ENCODE measurements around the gene SOCS1.

Gene SOCS1

DNA sequence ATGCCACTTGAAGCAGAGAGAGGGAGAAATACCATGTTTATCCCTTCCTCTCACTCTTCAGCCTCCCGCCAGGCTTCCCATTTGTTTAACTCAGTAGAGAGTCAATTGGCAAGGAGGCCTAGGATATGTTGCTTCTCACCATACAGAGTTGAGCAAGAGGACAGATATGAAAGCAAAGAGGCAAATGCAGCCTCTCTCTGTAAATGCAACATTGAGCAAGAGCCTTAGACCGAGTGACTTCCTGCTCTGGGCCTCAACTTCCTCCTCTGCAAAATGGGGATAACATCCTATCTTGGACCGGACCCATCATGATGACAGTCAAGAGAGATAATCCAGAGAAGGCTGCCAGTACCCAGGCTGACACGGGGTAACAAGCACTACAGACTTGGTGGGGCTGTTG is 36.8 kb downstream of the SOCS1 start:
- DNase-seq (ENCODE audit: low spot score in 2 of 2), result no peak
- peaks cover 2% of the 10 kb centered on the region for H3K36me3 Mint-ChIP-seq
- peaks cover 2% of the 10 kb centered on the region for H3K9me3 Mint-ChIP-seq
- no peaks in the 10 kb centered on the region for H3K27me3 Mint-ChIP-seq
- H3K27ac Mint-ChIP-seq, result no peak overlapping the region
- peaks cover 11% of the 10 kb centered on the region for H3K4me1 Mint-ChIP-seq
- no peak overlapping the region for H3K4me3 Mint-ChIP-seq
- ATAC-seq (ENCODE audit: low read depth), result no peak

DNA sequence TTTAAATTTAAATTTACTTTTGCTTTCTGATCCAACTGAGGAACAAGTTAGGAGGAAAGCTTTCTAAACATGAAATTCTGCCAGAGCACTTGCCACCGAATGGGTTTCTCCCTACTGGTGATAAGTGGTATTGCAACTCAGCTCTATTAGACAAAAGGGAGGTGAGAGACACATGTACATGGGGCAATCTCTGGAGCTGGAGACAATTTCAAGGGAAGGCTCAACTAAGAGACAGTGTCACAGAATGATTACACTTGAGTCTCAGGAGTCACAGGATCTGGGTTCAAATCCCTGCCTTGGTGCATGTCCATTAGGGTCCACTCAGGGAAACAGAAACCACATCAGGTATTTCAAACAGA is 37.4 kb downstream of the SOCS1 start:
- no peaks in the 10 kb centered on the region for H3K27me3 Mint-ChIP-seq
- H3K9me3 Mint-ChIP-seq, result peaks cover 2% of the 10 kb centered on the region
- no peak overlapping the region for H3K27ac Mint-ChIP-seq
- ATAC-seq (ENCODE audit: low read depth), result no peak
- H3K4me1 Mint-ChIP-seq, result peaks cover 8% of the 10 kb centered on the region
- H3K4me3 Mint-ChIP-seq, result no peak overlapping the region
- DNase-seq (ENCODE audit: low spot score in 2 of 2), result no peak
- peaks cover 2% of the 10 kb centered on the region for H3K36me3 Mint-ChIP-seq

GRCh38 chr16:11217651-11218603 is 38.1 kb downstream of the SOCS1 start:
- H3K4me3 Mint-ChIP-seq, result no peak overlapping the region
- no peak for ATAC-seq (ENCODE audit: low read depth)
- H3K4me1 Mint-ChIP-seq, result peaks cover 11% of the 10 kb centered on the region
- no peak for DNase-seq (ENCODE audit: low spot score in 2 of 2)
- H3K27ac Mint-ChIP-seq, result no peak overlapping the region
- H3K27me3 Mint-ChIP-seq, result no peaks in the 10 kb centered on the region
- peaks cover 2% of the 10 kb centered on the region for H3K9me3 Mint-ChIP-seq
- peaks cover 2% of the 10 kb centered on the region for H3K36me3 Mint-ChIP-seq

- Mint-ChIP-seq H3K27ac (no peak overlapping the region), H3K4me3 (no peak overlapping the region)
These were observed 40.0 kb downstream of the SOCS1 start for GRCh38 chr16:11215935-11216556.

GRCh38 chr16:11213799-11214198 is 42.2 kb downstream of the SOCS1 start:
- no peak for ATAC-seq (ENCODE audit: low read depth)
- peaks cover 12% of the 10 kb centered on the region for H3K4me1 Mint-ChIP-seq
- H3K27me3 Mint-ChIP-seq, result peaks cover 15% of the 10 kb centered on the region
- H3K27ac Mint-ChIP-seq, result no peak overlapping the region
- H3K36me3 Mint-ChIP-seq, result peaks cover 2% of the 10 kb centered on the region
- peaks cover 2% of the 10 kb centered on the region for H3K9me3 Mint-ChIP-seq
- no peak overlapping the region for H3K4me3 Mint-ChIP-seq
- no peak for DNase-seq (ENCODE audit: low spot score in 2 of 2)

More at GRCh38 chr16:11215935-11216556, 40.0 kb downstream of the SOCS1 start:
- ATAC-seq (ENCODE audit: low read depth) (no peak), DNase-seq (ENCODE audit: low spot score in 2 of 2) (no peak)
- Mint-ChIP-seq H3K27me3 (peaks cover 13% of the 10 kb centered on the region), H3K4me1 (peaks cover 16% of the 10 kb centered on the region), H3K9me3 (peaks cover 2% of the 10 kb centered on the region), H3K36me3 (peaks cover 2% of the 10 kb centered on the region)

GRCh38 chr16:11213373-11213772 is 42.6 kb downstream of the SOCS1 start:
- Mint-ChIP-seq H3K9me3 (peaks cover 2% of the 10 kb centered on the region), H3K4me1 (peaks cover 10% of the 10 kb centered on the region), H3K36me3 (peaks cover 2% of the 10 kb centered on the region), H3K27ac (no peak overlapping the region), H3K27me3 (peaks cover 17% of the 10 kb centered on the region), H3K4me3 (no peak overlapping the region)
- ATAC-seq (ENCODE audit: low read depth) (no peak), DNase-seq (ENCODE audit: low spot score in 2 of 2) (no peak)

DNA sequence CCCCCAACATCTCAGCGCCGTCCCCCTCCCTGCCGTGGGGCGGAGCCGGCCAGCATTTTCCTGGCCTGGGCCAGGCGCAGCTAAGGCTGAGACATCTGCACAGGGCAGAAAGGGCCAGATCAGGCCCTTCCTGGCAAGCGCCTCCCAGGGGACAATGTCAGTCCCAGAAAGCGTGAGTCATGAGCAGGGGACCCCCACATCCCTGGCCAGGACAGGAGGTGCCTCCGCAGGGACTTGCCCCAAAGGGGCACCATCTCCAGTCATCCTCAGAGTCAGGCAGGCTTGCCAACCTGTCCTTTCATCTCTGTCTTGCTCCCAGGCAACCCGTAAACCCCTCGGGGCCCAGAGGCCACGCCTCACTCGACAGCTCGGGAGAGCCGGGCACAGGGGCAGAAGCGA is 43.2 kb downstream of the SOCS1 start:
- ATAC-seq (ENCODE audit: low read depth) (peak; percentile 26), DNase-seq (ENCODE audit: low spot score in 2 of 2) (no peak)
- Mint-ChIP-seq H3K9me3 (peaks cover 2% of the 10 kb centered on the region), H3K27me3 (peaks cover 21% of the 10 kb centered on the region), H3K4me3 (no peak overlapping the region), H3K27ac (no peak overlapping the region), H3K36me3 (peaks cover 2% of the 10 kb centered on the region), H3K4me1 (peaks cover 10% of the 10 kb centered on the region)

GRCh38 chr16:11211977-11212797 is 43.8 kb downstream of the SOCS1 start:
- ATAC-seq (ENCODE audit: low read depth) (no peak), DNase-seq (ENCODE audit: low spot score in 2 of 2) (no peak)
- peaks cover 10% of the 10 kb centered on the region for H3K4me1 Mint-ChIP-seq
- no peak overlapping the region for H3K4me3 Mint-ChIP-seq
- no peak overlapping the region for H3K27ac Mint-ChIP-seq
- H3K9me3 Mint-ChIP-seq, result peaks cover 5% of the 10 kb centered on the region
- peaks cover 5% of the 10 kb centered on the region for H3K36me3 Mint-ChIP-seq
- peaks cover 24% of the 10 kb centered on the region for H3K27me3 Mint-ChIP-seq

DNA sequence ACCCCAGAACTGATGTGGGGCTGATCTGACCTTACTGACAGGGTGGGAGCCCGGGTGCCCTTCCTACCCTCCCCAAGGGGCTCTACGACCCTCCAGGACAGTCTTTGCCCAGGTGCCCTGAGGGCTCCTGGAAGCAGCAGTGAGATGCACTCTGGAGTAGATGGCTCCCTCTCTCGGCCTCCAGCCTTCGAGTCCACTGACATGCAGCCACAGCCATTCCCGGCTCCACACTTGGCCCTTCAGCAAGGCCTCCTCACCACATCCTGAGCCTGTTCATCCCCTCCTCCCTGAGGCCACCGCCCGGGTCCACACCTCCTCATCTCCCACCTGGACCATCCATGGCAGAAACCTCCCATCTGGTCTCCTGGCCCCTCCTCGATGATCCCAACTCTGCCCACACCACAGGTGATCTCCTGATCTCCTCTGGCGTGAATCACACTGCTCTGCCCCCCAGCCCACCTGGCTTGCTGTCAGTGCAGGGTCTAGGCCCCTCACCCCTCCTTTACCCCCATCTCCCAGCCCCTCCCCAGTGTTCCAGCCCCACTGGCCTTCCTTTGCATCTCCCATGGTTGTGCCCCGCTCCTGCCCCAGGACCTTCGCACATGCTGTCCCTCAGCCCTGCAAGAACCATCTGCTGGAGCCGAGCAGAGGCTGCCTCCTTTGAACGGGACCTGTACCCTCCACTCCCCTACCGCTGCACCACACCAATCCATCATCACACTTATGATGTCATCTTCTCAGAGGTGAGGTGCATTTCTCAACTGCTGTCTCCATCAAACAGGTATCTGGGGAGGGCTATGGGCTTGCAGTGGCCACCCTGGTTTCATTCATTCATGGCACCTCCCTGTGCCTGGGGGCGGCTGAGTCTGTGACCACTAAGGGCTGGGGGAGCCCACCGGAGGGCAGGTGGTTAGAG is 44.7 kb downstream of the SOCS1 start:
- no peak overlapping the region for H3K4me3 Mint-ChIP-seq
- ATAC-seq (ENCODE audit: low read depth), result no peak
- H3K4me1 Mint-ChIP-seq, result peaks cover 17% of the 10 kb centered on the region

GRCh38 chr16:11210260-11210659 is 45.7 kb downstream of the SOCS1 start:
- ATAC-seq (ENCODE audit: low read depth) (no peak), DNase-seq (ENCODE audit: low spot score in 2 of 2) (no peak)
- Mint-ChIP-seq H3K27me3 (peaks cover 28% of the 10 kb centered on the region), H3K4me3 (no peak overlapping the region), H3K36me3 (peaks cover 3% of the 10 kb centered on the region), H3K4me1 (peaks cover 19% of the 10 kb centered on the region), H3K9me3 (peaks cover 3% of the 10 kb centered on the region), H3K27ac (no peak overlapping the region)

More for the DNA sequence above, 44.7 kb downstream of the SOCS1 start:
- peaks cover 27% of the 10 kb centered on the region for H3K27me3 Mint-ChIP-seq
- peaks cover 5% of the 10 kb centered on the region for H3K36me3 Mint-ChIP-seq
- no peak for DNase-seq (ENCODE audit: low spot score in 2 of 2)
- H3K27ac Mint-ChIP-seq, result no peak overlapping the region
- H3K9me3 Mint-ChIP-seq, result peaks cover 5% of the 10 kb centered on the region

DNA sequence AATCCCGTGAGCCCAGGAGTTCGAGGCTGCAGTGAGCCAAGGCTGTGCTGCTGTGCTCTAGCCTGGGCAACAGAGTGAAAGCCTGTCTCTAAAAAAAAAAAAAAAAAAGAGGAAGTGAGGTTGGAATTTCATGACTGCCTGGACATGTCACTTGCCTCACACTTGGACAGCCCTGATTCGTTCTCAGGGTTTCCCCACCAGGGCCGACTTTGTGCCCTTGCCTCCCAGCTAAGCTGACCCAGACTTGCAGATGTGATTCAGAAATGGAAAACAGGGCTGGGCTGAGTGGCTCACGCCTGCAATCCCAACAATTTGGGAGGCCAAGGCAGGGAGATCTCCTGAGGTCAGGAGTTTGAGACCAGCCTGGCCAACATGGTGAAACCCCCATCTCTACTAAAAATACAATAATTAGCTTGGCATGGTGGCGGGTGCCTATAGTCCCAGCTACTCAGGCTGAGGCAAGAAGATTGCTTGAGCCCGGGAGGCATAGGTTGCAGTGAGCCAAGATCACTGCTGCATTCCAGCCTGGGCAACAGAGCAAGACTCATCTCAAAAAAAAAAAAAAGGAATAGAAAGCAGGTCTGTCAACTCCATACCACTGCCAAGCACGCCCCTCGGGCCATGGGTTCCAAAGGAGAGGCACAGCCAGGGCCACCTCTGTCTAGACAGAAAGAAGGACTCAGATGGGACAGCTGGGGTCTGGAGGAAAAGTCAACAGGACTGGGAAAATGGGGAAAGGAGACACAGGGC is 46.9 kb downstream of the SOCS1 start:
- ATAC-seq (ENCODE audit: low read depth) (peak; percentile 30), DNase-seq (ENCODE audit: low spot score in 2 of 2) (no peak)
- Mint-ChIP-seq H3K27ac (no peak overlapping the region), H3K9me3 (peaks cover 3% of the 10 kb centered on the region), H3K4me3 (no peak overlapping the region), H3K4me1 (peaks cover 19% of the 10 kb centered on the region), H3K27me3 (peaks cover 36% of the 10 kb centered on the region), H3K36me3 (peaks cover 3% of the 10 kb centered on the region)

- no peak overlapping the region for H3K27ac Mint-ChIP-seq
- H3K4me3 Mint-ChIP-seq, result no peak overlapping the region
- H3K9me3 Mint-ChIP-seq, result peaks cover 3% of the 10 kb centered on the region
- DNase-seq (ENCODE audit: low spot score in 2 of 2), result no peak
- peaks cover 3% of the 10 kb centered on the region for H3K36me3 Mint-ChIP-seq
- ATAC-seq (ENCODE audit: low read depth), result no peak
- peaks cover 18% of the 10 kb centered on the region for H3K4me1 Mint-ChIP-seq
- H3K27me3 Mint-ChIP-seq, result peaks cover 38% of the 10 kb centered on the region
These were observed 48.4 kb downstream of the SOCS1 start for GRCh38 chr16:11207646-11208045.

Measured in memory B cell (primary cell).